DOHH2 (cell line): ENCODE measurements around the gene AK1.

Experiments
- EZH2phosphoT487 ChIP-seq: fragments of 200-600 bp; sonication (generic); IDR thresholded peaks from 2 replicates; pipeline ENCODE4 v1.6.1; 2017; ENCODE audit warnings: borderline replicate concordance, mild to moderate bottlenecking, antibody characterized with exemption, low read length, moderate library complexity, mixed read lengths
- TF ChIP-seq, protein P1 (sequence below): fragments of 200-600 bp; sonication (generic); IDR thresholded peaks from one replicate; pipeline ENCODE4 v1.5.1; 2014; ENCODE audit warnings: antibody characterized with exemption, mild to moderate bottlenecking, low read depth, low read length; ENCODE audit not compliant: poor library complexity, severe bottlenecking

DNA sequence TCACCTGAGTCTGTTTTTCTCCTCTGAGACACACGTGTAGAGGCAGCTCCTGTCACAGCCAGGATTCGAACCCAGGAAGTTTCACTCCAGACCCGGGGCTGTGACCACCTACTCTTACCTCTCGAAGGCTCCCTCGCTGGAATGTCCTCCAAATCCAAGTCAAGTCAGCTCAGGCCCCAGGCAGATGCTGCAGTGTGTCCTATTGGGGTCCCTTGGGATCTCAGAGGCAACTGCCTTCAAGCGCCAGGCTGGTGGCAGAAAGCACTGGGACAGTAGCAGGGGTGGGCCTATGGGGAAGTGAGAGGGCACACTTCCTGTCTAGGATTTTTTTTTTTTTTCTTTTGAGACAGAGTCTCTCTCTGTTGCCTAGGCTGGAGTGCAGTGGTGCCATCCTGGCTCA lies 40.1 kb upstream of the AK1 start:
- TF ChIP-seq, protein P1, sequence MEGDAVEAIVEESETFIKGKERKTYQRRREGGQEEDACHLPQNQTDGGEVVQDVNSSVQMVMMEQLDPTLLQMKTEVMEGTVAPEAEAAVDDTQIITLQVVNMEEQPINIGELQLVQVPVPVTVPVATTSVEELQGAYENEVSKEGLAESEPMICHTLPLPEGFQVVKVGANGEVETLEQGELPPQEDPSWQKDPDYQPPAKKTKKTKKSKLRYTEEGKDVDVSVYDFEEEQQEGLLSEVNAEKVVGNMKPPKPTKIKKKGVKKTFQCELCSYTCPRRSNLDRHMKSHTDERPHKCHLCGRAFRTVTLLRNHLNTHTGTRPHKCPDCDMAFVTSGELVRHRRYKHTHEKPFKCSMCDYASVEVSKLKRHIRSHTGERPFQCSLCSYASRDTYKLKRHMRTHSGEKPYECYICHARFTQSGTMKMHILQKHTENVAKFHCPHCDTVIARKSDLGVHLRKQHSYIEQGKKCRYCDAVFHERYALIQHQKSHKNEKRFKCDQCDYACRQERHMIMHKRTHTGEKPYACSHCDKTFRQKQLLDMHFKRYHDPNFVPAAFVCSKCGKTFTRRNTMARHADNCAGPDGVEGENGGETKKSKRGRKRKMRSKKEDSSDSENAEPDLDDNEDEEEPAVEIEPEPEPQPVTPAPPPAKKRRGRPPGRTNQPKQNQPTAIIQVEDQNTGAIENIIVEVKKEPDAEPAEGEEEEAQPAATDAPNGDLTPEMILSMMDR, result no peak
- no peak for TF ChIP-seq EZH2phosphoT487
